Measurements from ENCODE around the gene TRABD2A.

- TF ChIP-seq CTCF (IDR thresholded peaks at IDR 0.05) (no peak), POLR2A (IDR thresholded peaks at IDR 0.05) (no peak), POLR2AphosphoS5 (IDR thresholded peaks at IDR 0.05) (no peak), EP300 (IDR thresholded peaks at IDR 0.05) (no peak)
Measured at GRCh38 chr2:84856787-84857186, 24.1 kb downstream of the TRABD2A start.

Data from sigmoid colon (tissue), 4 donors.